Upper lobe of right lung (tissue), 1 donor: ENCODE measurements around the gene TMEM237. TPM values are rescaled to one million over a fixed set of nuclear protein-coding genes. Genes with fewer than 3 reads are reported as not detected.
"Not testable (repeated sequence)": the region's sequence is repeated elsewhere in the genome, so short reads cannot be mapped to it uniquely, and the experiment has no call there.

Experiments
- ATAC-seq: fragments of 200-7000 bp; cut with Tn5 transposase; one replicate; pipeline ENCODE4 v1.9.1; 2020; ENCODE audit warnings: mild to moderate bottlenecking, moderate library complexity
- DNase-seq: peaks from one replicate; pipeline ENCODE4 v3.0.0-alpha.2; 2020
- H3K27ac ChIP-seq: fragments of 200-600 bp; one replicate; pipeline ENCODE4 v1.8.0; 2022
- H3K27me3 ChIP-seq: fragments of 200-600 bp; one replicate; pipeline ENCODE4 v1.8.0; 2022; ENCODE audit warnings: mild to moderate bottlenecking
- H3K36me3 ChIP-seq: fragments of 200-600 bp; one replicate; pipeline ENCODE4 v1.8.0; 2022
- H3K4me1 ChIP-seq: fragments of 200-600 bp; one replicate; pipeline ENCODE4 v1.8.0; 2022
- H3K4me3 ChIP-seq: fragments of 200-600 bp; one replicate; pipeline ENCODE4 v1.8.0; 2022; ENCODE audit warnings: mild to moderate bottlenecking
- H3K9me3 ChIP-seq: fragments of 200-600 bp; one replicate; pipeline ENCODE4 v1.8.0; 2022
- intact Hi-C: fragments of 100-400 bp; cut with DNase I; formaldehyde crosslinking; loops from one replicate; pipeline ENCODE4 v1.11.0; 2022
- total RNA-seq: library from RNA; stranded (reverse); fragmentation: NEBNext Ultra II Directional; extraction: Animal tissue kit (Norgen Biotek cat#: 25700); gene quantifications from one replicate; pipeline ENCODE4 v1.2.1, GENCODE V29; 2021
- TF ChIP-seq, protein P1 (sequence below): fragments of 200-600 bp; IDR thresholded peaks from one replicate; pipeline ENCODE4 v1.8.0; 2022; ENCODE audit warnings: antibody characterized with exemption
- donor health status: DM: no; HTN: yes; CAD: no; lungs with severe emphysema.

The TMEM237 gene
- total RNA-seq, 1 donor from 2014 or later, result 13.7 TPM

- intact Hi-C loops, result no loop called here
- no peak overlapping the region for H3K27ac ChIP-seq
- no peaks in the 10 kb centered on the region for H3K27me3 ChIP-seq
- no peaks in the 10 kb centered on the region for H3K9me3 ChIP-seq
- ATAC-seq (no peak), DNase-seq (no peak)
- no peak overlapping the region for H3K4me3 ChIP-seq
- H3K4me1 ChIP-seq, result no peaks in the 10 kb centered on the region
- TF ChIP-seq, protein P1, sequence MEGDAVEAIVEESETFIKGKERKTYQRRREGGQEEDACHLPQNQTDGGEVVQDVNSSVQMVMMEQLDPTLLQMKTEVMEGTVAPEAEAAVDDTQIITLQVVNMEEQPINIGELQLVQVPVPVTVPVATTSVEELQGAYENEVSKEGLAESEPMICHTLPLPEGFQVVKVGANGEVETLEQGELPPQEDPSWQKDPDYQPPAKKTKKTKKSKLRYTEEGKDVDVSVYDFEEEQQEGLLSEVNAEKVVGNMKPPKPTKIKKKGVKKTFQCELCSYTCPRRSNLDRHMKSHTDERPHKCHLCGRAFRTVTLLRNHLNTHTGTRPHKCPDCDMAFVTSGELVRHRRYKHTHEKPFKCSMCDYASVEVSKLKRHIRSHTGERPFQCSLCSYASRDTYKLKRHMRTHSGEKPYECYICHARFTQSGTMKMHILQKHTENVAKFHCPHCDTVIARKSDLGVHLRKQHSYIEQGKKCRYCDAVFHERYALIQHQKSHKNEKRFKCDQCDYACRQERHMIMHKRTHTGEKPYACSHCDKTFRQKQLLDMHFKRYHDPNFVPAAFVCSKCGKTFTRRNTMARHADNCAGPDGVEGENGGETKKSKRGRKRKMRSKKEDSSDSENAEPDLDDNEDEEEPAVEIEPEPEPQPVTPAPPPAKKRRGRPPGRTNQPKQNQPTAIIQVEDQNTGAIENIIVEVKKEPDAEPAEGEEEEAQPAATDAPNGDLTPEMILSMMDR, result no peak
- H3K36me3 ChIP-seq, result no peaks in the 10 kb centered on the region
These were observed 31.5 kb upstream of the TMEM237 start for GRCh38 chr2:201674794-201675193.

GRCh38 chr2:201674298-201674697 lies 31.0 kb upstream of the TMEM237 start:
- TF ChIP-seq, protein P1, result no peak

GRCh38 chr2:201673546-201673945 lies 30.2 kb upstream of the TMEM237 start:
- DNase-seq (no peak), ATAC-seq (no peak)
- Histone ChIP-seq H3K9me3 (no peaks in the 10 kb centered on the region), H3K4me1 (no peaks in the 10 kb centered on the region), H3K36me3 (no peaks in the 10 kb centered on the region), H3K4me3 (no peak overlapping the region), H3K27me3 (no peaks in the 10 kb centered on the region), H3K27ac (no peak overlapping the region)
- intact Hi-C loops, result no loop called here
- TF ChIP-seq, protein P1, result no peak

More at GRCh38 chr2:201674298-201674697, 31.0 kb upstream of the TMEM237 start:
- Histone ChIP-seq H3K4me1 (no peaks in the 10 kb centered on the region), H3K4me3 (no peak overlapping the region), H3K27me3 (no peaks in the 10 kb centered on the region), H3K36me3 (no peaks in the 10 kb centered on the region), H3K27ac (no peak overlapping the region), H3K9me3 (no peaks in the 10 kb centered on the region)
- intact Hi-C loops, result no loop called here
- ATAC-seq, result no peak
- DNase-seq, result no peak

DNA sequence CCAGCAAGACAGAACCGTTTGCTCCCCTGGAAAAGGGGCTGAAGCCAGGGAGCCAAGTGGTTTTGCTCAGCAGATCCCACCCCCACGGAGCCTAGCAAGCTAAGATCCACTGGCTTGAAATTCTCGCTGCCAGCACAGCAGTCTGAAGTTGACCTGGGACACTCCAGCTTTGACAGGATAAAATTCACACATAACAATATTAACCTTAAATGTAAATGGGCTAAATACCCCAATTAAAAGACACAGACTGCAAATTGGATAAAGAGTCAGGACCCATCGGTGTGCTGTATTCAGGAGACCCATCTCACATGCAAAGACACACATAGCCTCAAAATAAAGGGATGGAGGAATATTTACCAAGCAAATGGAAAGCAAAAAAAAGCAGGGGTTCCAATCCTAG lies 27.9 kb upstream of the TMEM237 start:
- ATAC-seq, H3K36me3 ChIP-seq, DNase-seq, H3K9me3 ChIP-seq, H3K4me1 ChIP-seq, intact Hi-C loops, H3K27me3 ChIP-seq, H3K27ac ChIP-seq, H3K4me3 ChIP-seq: not testable (repeated sequence)

GRCh38 chr2:201669865-201670264 lies 26.6 kb upstream of the TMEM237 start:
- Histone ChIP-seq H3K4me1 (no peaks in the 10 kb centered on the region), H3K27me3 (no peaks in the 10 kb centered on the region), H3K4me3 (no peak overlapping the region), H3K36me3 (no peaks in the 10 kb centered on the region), H3K27ac (no peak overlapping the region), H3K9me3 (no peaks in the 10 kb centered on the region)
- TF ChIP-seq, protein P1, result no peak
- no peak for ATAC-seq
- intact Hi-C loops, result no loop called here
- no peak for DNase-seq

DNA sequence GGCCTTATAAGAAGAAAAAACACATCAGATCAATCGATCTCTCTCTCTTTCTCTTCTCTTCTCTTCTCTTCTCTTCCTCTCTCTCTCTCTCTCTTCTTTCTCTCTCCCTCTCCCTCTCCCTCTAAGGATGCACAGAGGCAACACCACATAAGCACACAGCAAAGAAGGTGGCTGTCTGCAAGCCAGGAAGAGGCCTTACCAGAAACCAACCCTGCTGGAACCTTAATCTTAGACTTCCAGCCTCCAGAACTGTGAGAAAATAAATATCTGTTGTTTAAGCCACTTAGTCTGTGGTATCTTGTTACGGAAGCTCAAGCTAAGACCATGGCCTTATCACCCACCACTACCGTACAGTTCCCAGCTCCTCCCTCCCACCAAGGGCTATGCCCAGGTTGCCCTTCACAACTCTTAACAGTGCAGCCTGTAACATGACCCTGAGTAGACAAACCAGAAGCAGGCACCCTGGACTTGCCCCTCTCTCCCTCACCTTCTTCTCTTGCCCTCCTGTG lies 25.2 kb upstream of the TMEM237 start:
- no peak overlapping the region for H3K4me3 ChIP-seq
- H3K9me3 ChIP-seq, result no peaks in the 10 kb centered on the region
- no peak overlapping the region for H3K27ac ChIP-seq
- no peaks in the 10 kb centered on the region for H3K36me3 ChIP-seq
- intact Hi-C loops, result no loop called here
- peak; percentile 29 for ATAC-seq
- TF ChIP-seq, protein P1, result no peak
- H3K4me1 ChIP-seq, result no peaks in the 10 kb centered on the region
- no peaks in the 10 kb centered on the region for H3K27me3 ChIP-seq
- DNase-seq, result no peak
